GM18502 (cell line): ENCODE measurements around the gene RSPH10B.
"Not testable (repeated sequence)": the region's sequence is repeated elsewhere in the genome, so short reads cannot be mapped to it uniquely, and the experiment has no call there.

ENCODE experiments used
- ATAC-seq: cut with Tn5 transposase; IDR thresholded peaks from one replicate; pipeline ENCODE4 v1.9.1; 2021; ENCODE audit warnings: mild to moderate bottlenecking; ENCODE audit not compliant: unreplicated experiment, poor library complexity

RSPH10B gene

DNA sequence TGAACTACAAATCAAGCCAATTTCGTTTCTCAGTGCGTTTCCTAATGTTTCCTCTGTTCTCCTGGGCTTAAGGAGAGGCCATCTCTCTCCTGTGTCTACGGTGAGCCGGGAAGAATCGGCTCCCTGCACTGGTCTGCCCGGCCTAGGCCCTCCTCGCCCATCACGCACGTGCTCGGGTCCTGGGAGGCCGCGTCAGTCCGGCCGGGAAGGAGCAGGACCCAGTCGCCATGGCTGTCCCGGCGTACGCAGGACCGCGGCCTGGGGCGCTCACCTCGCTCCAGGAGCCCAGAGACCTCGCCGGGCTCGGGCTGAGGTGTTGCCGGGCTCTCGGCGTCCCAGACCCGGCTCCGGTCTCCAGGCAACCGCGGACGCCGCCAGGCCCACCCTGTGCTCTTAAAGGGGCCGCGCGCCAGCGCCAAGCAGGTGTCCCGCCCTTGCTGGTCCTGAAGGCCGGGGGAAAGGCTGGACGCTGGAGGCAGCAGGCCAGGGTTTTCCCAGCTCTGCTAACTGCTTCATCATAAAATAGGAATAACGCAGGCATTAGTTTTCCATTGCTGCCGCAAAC is at the start of gene RSPH10B:
Gene RSPH10B (minus strand): TSS at position 343 of the 565 bp plus-strand sequence. CDS start 3,573 bp downstream, outside the sequence.
- ATAC-seq = not testable (repeated sequence)

DNA sequence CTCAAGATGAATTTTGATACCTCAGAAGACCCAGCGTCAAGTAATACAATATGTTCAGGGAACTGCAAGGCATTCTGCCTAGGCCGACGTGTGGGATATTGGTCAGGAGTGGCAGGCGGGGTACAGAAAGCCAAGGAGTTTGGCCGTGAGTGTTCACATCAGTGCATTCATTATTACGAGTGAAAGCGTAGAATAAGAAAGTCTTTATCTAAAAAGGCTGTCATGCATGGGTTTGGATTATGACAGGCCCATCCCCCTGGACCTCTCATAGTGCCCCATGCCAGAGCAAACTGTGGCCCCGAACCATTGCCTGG is 46.1 kb upstream of the RSPH10B start:
- ATAC-seq = no peak

DNA sequence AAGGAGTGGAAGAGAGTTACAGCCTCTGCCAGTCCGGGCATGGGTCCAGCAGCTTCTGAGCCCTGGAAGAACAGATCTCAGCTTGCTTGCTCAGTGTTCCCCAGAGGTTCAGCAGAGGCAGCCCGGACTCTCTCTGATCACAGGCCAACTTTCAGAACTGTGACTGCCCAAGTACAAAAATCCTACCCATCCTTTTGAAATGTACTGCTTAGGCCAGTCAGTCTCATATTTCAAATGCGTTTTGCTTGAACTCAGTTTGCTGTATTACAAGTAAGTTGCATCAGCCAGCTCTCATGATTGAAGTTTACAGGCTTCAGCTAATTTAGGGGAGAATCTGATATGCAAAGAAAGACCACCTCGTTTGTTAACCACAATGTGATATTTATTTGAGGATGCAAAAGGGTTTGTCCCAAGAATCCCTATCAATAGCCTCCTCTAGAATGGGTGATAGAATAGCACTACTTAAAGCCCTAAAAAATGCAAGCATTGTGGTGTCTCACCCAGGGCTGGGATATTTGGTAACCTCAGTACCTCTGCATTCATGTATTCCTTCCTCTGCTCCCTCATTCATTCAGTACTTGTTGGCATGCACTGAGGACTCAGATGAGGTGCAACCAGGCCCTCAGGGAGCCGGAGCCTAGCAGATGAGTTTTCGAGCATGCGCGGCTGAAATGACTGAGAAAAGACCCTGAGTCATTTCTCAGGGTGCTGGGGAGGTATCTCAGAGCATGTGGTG is 45.6 kb upstream of the RSPH10B start:
- ATAC-seq = peak; percentile 47

DNA sequence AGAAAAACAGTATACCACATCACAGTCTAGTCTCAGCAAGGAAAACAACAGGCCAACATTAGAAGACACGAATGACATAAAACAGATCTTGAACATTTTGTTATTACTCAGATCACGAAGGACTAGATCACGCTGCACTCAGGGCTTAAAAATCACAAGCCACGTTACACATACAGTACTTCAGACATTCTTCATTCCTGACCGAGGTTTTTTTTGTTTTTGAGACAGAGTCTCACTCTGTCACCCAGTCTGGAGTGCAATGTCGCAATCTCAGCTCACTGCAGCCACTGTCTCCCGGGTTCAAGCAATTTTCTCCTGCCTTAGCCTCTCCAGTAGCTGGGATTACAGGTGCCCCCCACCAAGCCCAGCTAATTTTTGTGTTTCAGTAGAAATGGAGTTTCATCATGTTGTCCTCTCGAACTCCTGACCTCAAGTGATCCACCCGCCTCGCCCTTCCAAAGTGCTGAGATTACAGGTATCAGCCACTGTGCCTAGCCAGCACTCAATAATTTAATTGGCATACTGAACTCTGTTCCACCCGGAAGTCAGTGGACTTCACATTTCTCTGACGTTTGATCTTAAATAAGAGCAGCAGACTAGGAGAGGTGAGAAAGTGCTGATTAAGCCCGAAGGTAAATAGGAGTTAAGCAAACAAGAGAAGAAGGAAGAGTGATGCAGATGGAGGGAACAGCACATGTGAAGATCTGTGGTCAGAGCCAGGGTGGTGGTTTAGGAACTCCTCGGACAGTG is 42.0 kb upstream of the RSPH10B start:
- no peak for ATAC-seq

DNA sequence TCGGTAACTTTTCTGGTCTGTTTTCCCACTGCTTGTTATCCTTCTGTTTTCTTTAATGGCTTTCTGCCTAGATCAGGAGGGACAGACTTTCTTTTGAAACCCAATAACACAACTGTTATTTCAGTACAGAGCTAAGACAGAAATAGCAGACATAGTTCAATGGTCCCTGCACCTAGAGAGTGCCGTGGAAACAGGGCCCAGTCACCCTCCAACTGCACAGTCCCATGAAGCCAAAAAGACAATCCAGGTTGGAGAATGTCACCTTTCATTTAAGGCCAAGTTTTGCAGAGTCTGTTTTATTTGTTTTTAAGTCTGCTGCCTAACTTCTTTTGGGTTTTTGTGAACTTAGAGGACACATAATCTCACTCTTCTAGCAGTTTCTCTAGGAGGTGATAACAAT is 41.1 kb upstream of the RSPH10B start:
- no peak for ATAC-seq

DNA sequence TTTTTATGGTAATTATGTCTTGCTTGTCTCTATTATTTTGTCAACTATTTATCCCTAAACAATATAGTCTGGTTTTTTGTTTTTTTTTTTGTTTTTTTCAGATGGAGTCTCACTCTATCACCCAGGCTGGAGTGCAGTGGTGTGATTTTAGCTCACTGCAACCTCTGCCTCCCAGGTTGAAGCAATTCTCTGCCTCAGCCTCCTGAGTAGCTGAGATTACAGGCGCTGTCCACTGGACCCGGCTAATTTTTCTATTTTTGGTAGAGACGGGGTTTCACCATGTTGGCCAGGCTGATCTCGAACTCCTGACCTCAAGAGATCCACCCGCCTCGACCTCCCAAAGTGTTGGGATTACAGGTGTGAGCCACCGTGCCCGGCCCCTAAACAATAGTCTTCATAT is 39.9 kb upstream of the RSPH10B start:
- not testable (repeated sequence) for ATAC-seq

DNA sequence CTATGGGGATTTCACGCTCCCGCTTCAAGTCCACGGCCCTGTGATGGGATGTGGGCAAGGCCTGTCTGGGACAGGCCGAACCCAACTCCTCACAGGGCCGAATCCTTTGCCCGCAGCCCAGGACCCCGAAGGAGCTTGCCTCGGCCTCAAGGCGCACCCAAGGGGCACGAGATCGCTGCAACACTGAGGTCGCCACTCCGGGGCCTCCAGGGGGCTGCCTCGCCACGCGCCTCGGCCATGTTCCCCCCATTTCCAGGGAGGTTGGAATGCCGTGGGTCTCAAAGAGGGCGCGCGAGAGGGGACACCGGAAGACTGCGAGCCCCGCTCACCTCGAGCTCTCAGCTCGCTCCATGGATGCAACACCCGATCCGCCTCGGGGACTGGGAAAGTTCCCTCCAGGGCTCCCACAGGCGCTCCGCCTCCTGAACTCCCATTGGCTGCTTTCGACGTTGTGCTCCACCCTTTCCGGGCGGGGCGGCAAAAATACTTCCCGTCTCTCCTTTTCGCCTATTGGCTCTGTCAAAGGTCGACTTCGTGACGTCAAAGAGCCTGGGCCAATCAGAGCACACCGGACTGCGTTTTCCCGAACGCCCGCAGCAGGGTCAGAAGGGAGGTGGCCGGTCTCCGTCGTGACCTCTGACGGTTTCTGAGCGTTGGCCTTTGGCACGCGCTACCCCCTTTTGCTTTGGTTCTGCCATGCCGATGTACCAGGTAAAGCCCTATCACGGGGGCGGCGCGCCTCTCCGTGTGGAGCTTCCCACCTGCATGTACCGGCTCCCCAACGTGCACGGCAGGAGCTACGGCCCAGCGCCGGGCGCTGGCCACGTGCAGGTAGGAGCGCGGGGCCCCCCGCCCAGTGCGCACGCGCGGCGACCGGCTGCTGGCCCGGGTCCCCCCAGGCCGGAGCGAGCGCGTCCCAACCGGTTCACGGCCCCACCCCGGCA is 38.5 kb upstream of the RSPH10B start, which contains the start of the genes AIMP2 and PMS2:
Gene AIMP2 (plus strand): TSS at position 605 of the 944 bp plus-strand sequence. CDS start 92 bp downstream, at position 697.
Gene PMS2 (minus strand): TSS at position 382 of the 944 bp plus-strand sequence. CDS start 30 bp downstream, at position 352.
- ATAC-seq = peak; percentile 94

DNA sequence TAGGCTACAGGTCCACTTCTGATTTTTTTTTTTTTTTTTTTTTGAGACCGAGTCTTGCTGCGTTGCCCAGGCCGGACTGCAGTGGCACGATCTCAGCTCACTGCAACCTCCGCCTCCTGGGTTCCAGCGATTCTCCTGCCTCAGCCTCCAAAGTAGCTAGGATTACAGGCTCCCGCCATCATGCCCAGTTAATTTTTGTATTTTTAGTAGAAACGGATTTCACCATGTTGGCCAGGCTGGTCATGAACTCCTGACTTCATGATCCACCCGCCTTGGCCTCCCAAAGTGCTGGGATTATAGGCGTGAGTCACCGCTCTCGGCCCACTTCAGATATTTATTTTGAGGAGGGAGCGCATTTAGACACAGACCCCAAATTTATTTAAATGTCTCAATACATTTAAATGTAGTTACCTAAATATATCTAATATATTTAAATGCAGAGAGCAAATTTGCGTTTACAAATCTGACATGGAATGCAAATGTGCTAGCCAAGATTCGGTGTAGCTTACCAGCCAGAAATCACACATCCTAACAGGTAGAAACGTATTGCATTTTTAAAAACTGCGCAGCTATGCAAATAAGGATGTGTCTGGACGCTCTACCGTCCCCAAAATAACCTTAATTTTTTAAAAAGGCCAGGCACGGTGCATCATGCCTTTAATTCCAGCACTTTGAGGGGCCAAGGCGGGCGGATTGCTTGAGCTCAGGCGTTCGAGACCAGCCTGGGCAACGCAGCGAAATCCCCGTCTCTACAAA is 37.5 kb upstream of the RSPH10B start:
- ATAC-seq = not testable (repeated sequence)

DNA sequence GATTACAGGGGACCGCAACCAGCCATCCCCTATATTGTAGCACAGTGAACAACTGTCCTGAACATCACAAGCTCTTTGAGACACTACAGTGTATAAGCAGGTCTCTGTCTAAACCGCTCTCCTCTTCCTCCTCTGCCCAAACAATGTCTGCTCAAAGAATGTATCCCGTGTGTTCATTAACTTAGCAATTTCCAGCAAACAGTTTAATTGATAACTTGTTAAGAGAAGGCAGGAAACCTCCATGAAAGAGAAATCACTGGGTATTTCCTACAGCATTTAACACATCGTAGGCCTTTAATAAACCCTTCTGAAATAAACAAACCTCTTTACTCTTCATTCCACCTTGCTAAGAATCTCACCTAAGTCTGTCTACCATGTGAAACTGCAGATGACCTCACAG is 36.9 kb upstream of the RSPH10B start:
- no peak for ATAC-seq

DNA sequence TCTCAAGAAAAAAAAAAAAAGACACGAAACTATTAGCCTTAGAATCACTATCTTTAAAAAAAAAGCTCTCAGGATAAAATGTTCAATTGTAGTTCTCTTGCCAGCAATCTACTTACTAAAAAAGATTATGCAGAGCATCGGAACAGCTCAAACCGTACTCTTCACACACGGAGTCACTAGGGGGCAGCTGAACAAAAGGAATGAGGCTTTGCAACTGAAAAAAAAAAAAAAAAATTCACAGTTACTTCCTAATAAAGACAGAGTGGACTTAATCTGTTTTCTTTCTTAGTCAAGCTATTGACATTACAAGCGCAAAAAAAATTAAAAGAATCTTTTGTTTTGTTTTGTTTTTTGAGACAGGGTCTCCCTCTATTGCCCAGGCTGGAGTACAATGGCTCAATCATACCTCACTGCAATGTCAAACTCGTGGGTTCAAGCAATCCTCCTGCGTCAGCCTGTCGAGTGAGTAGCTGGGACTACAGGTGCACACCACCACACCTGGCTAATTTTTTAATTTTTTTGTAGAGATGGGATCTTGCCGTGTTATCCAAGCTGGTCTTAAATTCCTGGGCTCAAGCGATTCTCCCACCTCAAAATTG is 26.8 kb upstream of the RSPH10B start:
- ATAC-seq = no peak

DNA sequence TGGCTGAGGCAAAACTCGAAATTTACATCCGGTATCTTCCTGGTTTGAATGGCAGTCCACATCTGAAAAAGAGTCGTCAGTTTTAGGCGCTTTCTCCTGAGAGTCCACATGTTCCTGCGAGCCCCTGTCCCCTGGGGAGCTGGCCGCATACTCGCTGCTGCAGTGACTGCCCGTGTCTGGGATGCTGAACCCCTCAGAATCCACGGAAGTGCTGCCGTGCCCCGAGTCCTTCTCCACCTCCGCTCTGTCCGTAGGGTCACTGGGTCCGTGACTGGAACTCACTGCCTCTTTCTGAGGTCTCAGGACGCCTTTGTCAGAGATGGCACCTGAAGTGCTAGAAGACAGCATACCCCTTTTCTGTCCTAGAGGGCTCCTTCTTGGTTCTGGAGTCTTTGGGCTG is 16.6 kb upstream of the RSPH10B start:
- not testable (repeated sequence) for ATAC-seq

DNA sequence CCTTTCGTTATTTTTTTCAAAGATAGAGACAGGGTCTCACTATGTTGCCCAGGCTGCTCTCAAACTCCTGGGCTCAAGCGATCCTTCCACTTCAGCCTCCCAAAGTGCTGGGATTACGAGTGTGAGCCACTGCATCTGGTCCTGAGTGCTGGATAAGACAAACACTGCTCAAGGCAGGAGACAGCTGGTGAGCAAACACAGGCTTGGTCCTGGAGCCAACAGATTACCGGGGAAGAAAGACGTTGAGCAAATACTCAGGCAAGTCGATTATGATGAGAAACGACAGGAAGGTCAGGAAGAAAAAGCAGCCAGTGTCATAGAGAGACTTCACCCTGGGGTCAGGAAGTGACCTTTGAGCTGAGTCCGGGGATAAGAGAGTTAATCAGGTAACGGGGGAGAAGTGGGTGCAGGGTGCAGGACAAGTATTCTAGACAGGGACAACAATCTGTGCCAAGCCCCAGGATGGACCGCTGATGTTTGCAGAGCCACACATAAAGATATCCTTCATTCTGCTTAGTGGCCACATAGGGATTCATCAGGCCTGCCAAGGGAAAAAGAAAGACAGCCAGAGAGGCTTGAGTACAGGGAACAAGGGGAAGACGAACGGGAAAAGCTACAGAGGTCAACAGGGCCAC is 9.3 kb upstream of the RSPH10B start:
- not testable (repeated sequence) for ATAC-seq

DNA sequence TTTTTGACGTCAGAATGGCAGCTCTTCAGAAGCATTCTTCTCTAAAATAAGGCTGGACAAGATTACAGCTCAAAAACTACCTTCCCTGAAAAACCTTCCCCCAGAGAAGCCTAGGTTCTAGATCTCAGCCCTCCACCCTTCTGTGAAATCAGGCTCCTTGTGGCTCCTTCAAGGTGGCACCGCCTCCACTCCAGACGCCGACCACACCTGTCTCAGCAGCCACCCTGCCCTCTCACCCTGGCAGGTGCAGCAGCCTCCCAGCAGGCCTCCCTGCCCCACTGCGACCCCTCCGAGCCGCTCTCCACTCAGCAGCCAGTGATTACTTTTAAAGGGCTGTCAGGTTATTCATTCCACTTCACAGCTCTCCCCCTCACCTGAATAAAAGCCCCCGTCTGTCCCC is 3.1 kb upstream of the RSPH10B start:
- ATAC-seq = not testable (repeated sequence)

DNA sequence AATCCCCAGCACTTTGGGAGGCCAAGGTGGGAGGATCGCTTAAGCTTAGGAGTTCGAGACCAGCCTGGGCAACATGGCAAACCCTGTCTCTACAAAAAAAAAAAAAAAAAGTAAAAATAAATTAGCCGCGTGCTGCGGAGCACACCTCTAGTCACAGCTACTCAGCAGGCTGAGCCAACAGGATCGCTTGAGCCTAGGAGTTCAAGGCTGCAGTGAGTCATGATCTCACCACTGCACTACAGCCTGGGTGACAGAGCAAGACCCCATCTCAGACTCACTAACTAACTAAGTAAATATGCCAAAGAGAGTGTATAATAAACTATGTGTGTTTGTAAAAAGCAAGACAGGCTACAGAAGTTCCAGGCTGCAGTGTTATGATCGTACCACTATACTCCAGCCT is 6.7 kb downstream of the RSPH10B start:
- ATAC-seq = not testable (repeated sequence)

DNA sequence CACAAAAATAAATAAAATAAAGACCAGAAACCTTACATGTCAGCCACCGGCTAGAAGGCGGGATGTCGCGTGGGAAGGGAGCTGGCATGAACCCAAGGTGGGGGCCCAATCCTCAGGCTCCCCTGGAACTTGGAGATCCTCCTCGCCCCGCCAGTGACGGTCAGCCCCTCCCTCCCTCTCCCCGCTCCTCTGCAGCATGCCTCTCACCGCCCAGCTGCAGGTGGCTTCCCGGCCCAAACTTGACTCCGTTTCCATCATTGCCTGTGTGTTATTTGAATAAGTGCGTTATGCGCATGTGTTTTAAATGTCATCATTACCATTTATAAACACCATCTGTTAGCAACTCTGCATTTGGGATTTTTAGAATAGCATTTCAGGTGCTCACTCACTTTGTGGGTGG is 7.3 kb downstream of the RSPH10B start:
- not testable (repeated sequence) for ATAC-seq

DNA sequence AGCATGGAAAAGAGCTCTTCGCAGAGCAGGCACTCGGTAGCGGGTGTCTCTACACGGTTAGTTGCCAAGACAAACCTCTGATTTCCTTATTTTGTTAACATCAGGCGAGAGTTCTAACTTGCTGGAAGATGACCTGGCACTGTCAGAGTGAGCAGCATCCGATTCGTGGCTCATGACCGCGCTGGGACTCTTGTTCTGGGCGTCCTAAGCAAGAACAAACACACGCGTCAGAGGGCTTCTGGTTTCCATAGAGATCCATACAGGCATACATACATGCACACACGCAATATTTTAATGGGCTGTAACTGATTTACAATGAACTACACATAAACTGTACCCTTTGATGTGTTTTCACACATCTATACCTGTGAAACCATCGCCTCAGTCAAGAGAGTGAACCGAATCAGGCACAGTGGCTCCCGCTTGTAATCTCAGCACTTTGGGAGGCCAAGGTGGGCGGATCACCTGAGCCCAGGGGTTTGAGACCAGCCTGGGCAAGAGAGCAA is 35.5 kb downstream of the RSPH10B start:
- ATAC-seq = not testable (repeated sequence)

DNA sequence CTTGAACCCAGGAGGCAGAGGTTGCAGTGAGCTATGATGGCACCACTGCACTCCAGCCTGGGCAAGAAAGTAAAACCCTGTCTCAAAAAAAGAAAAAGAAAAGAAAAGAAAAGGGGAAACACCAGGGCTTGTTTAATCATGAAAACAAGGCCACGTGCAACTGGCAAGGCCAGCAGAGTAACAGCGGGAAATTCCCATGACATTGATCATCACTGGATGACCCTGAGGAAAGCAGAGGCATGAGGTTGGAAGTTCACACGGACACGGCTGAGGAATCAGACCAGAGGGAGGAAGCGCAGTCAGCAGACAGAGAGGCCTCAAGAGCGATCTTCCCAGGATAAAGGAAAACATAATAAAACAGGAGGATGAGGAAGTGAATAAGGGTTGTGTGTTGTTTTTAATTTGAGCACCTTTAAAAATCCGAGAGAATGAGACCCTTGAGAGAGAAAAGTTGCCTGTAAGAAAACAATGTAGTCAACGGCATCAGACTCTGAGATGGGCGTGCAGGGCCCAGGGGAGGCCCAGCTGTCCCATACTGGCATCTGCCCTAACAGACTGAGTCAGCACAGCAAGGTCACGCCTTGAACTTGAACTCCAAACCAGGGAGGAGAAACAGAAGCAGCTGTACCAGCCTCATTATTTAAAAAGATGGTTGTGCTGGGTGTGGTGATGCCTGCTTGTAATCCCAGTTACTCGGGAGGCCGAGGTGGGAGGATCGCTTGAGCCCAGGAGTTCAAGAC is 38.4 kb downstream of the RSPH10B start:
- not testable (repeated sequence) for ATAC-seq

DNA sequence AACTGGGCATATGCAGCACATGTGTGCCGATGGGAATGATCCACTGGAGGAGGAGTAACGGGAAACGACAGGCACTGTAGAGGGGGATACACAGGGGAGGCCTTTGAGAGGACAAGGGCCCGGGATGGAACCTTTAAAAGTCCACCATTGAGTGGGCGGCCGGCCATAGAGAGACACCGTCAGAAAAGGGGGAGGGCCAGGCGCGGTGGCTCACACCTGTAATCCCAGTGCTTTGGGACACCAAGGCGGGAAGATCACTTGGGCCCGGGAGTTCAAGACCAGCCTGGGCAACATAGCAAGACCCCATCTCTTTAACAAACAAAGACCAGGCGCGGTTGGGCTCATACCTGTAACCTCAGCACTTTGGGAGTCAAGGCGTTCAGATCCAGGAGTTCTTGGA is 39.2 kb downstream of the RSPH10B start:
- not testable (repeated sequence) for ATAC-seq
